HT1080 (cell line): ENCODE measurements around the gene ROCK2. TPM values are rescaled to one million over a fixed set of nuclear protein-coding genes. Genes with fewer than 3 reads are reported as not detected.
A peak's percentile ranks its signal among the peaks of the same experiment; 100 is the strongest.

ENCODE experiments used
- DNase-seq: peaks from one replicate; pipeline ENCODE4 v3.0.0-alpha.2; 2015; ENCODE audit warnings: low read depth
- polyA plus RNA-seq, 2 experiments: library from polyadenylated mRNA; depleted of rRNA; stranded (reverse); fragments of >200 nt; gene quantifications; 2 replicates each; pipeline ENCODE4 v1.2.3, GENCODE V29; 2015
- total RNA-seq: library from RNA; depleted of rRNA; stranded (reverse); fragments of >200 nt; shearing (Covaris generic); gene quantifications from 2 replicates; pipeline ENCODE4 v1.2.3, GENCODE V29; 2014; rRNA removed

ROCK2 gene
- 19.5 and 20.6 TPM in 2 replicates for total RNA-seq
- polyA plus RNA-seq (2015; cell fraction: cytosol; rRNA removed) = 9.9 and 14.0 TPM in 2 replicates
- 14.3 and 14.6 TPM in 2 replicates for polyA plus RNA-seq (2015; cell fraction: nucleus; rRNA removed)

GRCh38 chr2:11344342-11344955 is at the start of gene ROCK2:
TSS of gene ROCK2 (minus strand) at chr2:11344636. CDS start at chr2:11344136, 500 bp downstream.
- peak; percentile 5 for DNase-seq

DNA sequence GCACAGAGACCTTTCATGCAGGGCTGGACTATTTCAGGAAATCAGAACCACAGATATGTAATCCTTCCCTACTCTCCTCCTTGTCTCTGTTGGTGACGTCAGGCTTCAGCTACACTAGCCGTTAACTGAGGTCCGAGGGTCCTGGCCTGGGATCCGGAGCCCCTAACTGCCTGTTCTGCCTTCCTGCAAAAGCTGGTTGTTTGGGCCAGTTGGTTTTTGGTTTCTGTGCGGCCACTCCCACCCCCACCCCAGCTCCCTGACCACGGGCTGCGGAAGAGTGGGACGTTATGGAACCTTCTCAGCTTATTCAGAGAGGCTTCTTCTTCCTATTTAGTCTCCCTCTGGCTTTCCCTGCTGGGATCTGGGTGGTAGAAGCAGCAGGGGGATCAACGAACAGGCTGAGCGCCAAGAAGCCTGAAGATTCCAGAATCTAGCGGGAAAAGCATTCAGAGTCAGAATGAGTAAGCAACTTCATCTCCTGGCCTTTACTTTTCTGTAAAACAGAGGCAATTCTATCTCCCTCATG is 49.3 kb upstream of the ROCK2 start:
- peak; percentile 59 for DNase-seq

- DNase-seq = no peak
These were observed 47.5 kb upstream of the ROCK2 start for GRCh38 chr2:11391942-11392266.

GRCh38 chr2:11390399-11390658 is 45.9 kb upstream of the ROCK2 start:
- no peak for DNase-seq

DNA sequence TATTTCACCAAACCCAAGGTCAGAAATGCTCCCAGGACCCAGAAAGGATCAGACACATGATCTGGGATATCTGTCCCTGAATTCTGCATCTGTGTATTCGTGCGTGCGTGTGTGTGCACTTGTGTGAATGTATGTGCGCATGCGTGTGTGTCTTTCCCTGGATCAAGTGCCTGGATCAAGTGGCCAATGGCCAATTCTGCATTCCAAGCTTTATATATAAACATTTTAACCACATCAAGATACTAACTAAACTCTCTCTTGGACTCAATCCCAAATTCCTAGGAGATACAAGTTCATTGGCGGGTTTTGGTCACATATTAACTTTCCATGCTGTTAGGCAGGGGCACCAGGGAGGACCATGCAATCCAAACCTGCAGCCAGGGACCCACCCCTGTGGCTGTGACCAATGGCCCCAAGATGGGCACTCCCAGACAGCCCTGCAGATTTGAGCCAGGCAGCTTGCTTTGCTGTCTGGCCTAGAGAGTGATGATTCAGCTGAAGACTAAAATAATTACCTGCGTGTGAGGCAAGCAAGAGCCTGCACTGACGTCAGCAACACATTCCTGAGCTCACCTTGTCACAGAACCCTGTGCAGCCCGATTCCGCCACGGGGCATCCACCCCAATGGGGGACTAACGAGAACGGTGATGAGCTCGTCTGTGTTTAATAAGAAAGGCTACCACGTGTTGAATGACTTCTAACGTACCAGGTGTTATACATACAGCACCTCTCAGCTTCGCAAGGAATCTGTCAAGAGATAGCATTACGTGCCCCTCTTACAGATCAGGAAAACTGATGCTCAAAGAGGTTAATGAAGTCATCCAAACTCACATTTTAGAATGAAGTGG is 45.3 kb upstream of the ROCK2 start:
- no peak for DNase-seq

DNA sequence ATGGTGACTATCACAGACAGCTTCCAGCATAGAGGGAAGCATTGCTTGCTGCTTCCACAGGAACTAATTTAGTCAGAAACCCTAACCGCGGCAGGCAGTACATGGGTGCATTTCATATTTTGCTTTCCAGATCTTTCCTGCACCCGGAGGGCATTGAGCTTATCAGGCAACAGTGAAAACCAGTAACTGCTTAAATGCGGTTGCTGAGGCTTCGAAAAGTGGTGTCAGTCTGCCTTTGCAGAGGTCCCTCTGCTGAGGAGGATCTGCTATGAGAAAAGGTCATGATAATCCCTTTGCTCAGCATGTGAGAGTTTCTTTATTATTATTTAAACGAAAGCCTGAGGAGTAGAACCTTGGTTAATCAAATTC is 44.6 kb upstream of the ROCK2 start:
- no peak for DNase-seq

DNA sequence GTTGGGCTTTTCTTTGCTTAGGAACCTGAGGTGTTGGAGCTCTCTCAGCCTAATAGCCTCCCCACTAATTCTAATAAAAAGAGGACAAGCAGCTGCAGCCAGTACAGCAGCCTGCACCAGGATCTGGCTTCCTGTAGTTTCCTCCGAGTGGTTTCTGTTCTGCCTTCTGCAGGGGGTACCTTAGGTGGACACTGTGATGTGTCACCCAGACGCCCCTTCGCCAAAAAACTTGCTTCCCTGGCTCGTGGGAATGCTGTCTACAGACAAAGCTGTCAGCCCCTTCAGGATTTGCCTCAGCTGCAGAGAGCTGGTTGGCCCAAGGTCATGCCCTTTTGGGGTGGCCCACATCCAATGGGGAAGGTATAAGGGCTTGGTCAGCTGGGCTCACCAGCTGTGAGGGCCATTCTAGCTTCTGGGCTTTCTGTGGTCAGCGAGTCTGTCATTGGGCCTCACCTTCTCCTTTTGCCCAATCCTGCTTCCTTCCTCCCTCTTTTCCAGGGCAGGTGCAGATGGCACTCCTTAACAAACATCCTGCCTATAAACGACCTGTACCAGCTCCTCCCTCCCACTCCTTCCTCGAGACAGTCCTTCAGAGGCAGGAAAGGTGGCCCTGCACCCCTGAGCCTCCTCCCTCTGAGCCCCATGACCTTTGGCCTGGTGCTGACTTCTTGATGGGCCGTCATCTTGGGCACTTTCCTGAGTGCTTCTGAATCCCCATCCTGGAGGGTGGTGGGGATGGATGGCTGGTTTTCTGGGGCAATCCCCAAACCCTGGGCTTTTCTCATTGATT is 44.0 kb upstream of the ROCK2 start:
- DNase-seq = no peak

DNA sequence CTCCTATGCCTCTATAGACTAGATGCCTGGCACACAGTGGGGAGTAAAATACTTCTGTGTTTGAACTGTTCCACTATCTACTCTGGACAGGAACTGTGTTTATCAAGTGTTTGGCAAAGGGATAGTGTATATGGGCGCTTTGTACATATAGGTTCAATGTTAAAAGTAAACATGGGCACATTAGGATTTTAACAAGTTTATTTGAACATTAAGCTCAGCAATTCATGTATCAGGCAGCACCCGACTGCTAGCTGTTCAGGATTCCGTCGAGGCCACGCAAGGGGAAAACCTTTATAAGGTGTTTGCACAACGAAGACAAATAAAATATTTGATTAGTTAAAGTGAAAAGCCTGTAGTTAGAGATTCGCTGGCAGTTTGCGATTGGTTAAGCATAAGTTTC is 43.4 kb upstream of the ROCK2 start:
- no peak for DNase-seq

DNA sequence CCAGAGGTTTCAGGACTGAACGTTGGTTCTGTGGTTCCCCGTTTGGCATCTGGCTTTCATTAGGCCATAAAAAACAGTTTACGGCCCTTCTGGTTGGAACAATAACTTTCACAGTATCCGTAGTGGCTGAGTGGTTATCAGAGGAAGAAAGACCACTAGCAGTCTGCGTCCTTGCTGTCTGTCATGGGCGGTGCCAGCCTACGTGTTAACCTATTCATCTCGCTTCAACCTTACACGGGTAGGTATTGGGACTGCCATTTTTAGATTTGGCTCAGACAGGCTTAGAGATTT is 42.6 kb upstream of the ROCK2 start:
- no peak for DNase-seq

GRCh38 chr2:11385847-11386246 is 41.4 kb upstream of the ROCK2 start:
- DNase-seq = no peak

GRCh38 chr2:11385216-11385615 is 40.8 kb upstream of the ROCK2 start:
- DNase-seq = no peak

DNA sequence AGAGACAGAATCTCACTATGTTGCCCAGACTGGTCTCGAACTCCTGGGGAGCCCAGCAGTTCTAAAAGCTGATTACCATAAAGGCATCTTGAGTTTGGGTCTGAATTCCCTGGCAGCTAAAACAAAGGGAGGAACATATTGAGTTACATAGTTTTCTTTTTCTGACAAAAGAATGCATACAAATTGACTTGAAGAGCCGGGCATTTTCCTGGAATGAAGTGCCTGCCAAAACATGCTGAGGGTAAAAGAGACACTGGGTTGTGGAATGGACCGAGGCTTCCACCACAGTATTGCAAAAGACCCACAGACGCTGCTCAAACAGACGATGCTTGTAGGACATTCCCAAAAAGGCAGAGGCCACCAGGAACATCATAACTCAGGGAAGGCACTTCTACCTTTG is 35.1 kb upstream of the ROCK2 start:
- no peak for DNase-seq

- DNase-seq = no peak
These were observed 33.6 kb upstream of the ROCK2 start for GRCh38 chr2:11377928-11378545.

DNA sequence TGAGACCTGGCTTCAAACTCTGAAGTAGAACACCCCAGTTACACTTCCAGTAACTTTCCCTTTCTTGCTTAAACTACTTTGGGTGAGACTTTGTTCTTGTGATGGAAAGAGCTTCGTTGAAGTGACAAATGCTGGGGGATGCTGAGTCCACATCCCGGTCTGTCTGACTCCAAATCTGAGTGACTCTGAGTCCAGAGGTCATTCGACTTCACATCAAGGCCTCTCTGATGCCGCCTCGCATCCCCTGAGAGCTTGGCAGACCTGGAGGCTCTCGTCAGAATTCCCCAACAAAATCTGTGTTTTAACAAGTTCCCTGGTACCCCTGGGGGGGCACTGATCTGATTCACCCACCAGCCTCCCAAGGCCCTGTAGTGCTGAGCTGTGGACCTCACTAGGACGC is 31.6 kb upstream of the ROCK2 start:
- DNase-seq = no peak

DNA sequence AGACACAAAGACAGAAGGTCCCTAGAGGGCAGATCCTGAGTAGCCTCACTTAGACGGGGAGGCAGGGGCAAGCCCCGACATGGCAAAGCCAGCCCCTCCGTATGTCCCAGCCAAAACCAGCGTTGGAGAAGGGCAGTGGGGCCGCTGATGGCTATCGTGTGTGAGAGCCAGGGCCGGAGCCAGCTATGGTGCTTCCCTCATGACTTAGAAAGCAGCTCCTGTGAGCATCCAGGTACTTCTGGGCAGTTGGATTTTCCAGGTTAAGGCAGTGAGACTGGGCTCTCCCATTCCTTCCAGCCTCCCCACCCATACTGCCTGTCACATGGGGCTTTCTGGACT is 31.2 kb upstream of the ROCK2 start:
- no peak for DNase-seq

- no peak for DNase-seq
These were observed 30.7 kb upstream of the ROCK2 start for GRCh38 chr2:11375025-11375688.

DNA sequence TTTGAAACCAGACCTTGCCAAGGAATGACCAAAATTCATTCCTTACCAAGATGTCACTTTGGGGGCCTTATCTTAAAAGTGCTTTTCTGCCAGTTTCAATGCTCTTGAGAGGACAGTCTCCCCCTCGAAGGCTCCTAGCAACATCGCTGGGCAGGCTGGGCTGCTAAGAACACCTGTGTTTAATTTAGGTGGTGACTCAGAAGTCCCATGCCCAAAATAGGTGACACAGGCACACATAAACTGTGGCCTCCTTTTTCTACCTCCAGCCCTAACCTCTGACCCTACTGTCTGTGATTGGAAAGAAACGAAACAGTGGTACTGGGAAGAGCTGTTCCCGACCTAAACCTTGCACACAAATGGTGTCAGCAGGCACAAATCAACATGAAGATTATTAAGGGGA is 28.7 kb upstream of the ROCK2 start:
- DNase-seq = no peak

DNA sequence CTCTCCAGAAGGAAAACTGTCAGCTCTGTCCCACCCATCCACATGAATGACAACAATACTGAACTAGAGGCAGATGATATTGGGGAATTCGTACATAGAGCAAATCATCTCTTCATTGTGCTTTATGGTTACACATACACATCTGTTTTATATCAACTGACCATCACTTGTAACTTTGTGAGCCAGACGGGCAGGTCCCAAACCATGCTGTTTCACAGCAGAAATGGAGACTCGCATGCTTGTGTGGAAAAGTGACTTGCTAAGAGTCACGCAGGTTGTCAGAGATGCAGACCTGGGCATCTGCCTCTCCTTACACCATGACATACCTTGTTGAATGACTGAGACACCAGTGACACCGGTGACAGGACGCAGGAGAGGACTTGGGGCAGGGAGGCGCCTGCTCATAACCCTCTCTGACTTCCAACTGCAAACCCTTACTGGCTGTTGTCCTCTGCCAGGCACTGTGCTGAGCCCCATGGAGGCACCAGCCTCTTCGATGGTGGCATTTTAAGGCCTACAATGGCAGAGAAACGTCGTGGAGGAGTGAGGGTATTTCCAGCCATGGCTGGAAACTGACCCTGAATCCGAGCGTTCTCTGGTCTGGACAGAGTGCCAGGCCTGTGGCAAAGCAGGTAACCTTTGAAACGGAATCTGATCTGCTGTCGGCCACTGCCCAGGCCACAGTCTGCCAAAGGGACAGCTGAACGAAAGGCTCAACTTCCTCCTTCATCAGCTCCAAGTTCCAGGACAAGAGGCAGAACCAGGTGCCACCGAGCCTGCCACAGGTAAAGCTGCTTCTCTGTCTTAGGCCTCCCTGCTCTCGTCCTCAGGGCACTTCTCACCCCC is 26.9 kb upstream of the ROCK2 start:
- DNase-seq = no peak

GRCh38 chr2:11370377-11371091 is 26.1 kb upstream of the ROCK2 start:
- DNase-seq = no peak

- no peak for DNase-seq
These were observed 23.7 kb upstream of the ROCK2 start for GRCh38 chr2:11368059-11368572.
